Endodermal cell (in vitro differentiated cells): ENCODE measurements around the gene KMT2C. TPM values are rescaled to one million over a fixed set of nuclear protein-coding genes. Genes with fewer than 3 reads are reported as not detected.
A peak's percentile ranks its signal among the peaks of the same experiment; 100 is the strongest.
"Not testable (repeated sequence)": the region's sequence is repeated elsewhere in the genome, so short reads cannot be mapped to it uniquely, and the experiment has no call there.

Source experiments
- DNase-seq: peaks from one replicate; pipeline ENCODE4 v3.0.0-alpha.2; 2017
- H3K27ac ChIP-seq: 2 replicates; pipeline ENCODE4 v1.5.1; 2013; ENCODE audit warnings: mild to moderate bottlenecking, low read depth, low read length, moderate library complexity
- H3K27me3 ChIP-seq: 2 replicates; pipeline ENCODE4 v1.6.1; 2013; ENCODE audit warnings: mild to moderate bottlenecking, low read length, moderate library complexity; ENCODE audit not compliant: insufficient read depth, control insufficient read depth, poor library complexity, severe bottlenecking
- H3K36me3 ChIP-seq: 2 replicates; pipeline ENCODE4 v1.7.0; 2013; ENCODE audit warnings: mild to moderate bottlenecking, low read length, moderate library complexity; ENCODE audit not compliant: control insufficient read depth, insufficient read depth
- H3K4me1 ChIP-seq: one replicate; pipeline ENCODE4 v1.7.0; 2013; ENCODE audit warnings: low read length; ENCODE audit not compliant: control insufficient read depth, insufficient read depth
- H3K4me3 ChIP-seq: 2 replicates; pipeline ENCODE4 v1.5.1; 2013; ENCODE audit warnings: mild to moderate bottlenecking, low read length, moderate library complexity
- H3K9ac ChIP-seq: 2 replicates; pipeline ENCODE4 v1.6.1; 2013; ENCODE audit warnings: mild to moderate bottlenecking, low read length, moderate library complexity; ENCODE audit not compliant: poor library complexity, severe bottlenecking; ENCODE audit errors: extremely low read depth
- H3K9me3 ChIP-seq: 2 replicates; pipeline ENCODE4 v1.6.1; 2013; ENCODE audit warnings: mild to moderate bottlenecking, low read length, moderate library complexity; ENCODE audit not compliant: control insufficient read depth
- H3K27ac Mint-ChIP-seq: 2 replicates; pipeline ENCODE4 v1.8.0; 2020; ENCODE audit warnings: mixed read lengths
- H3K27me3 Mint-ChIP-seq: 2 replicates; pipeline ENCODE4 v1.8.0; 2021; ENCODE audit warnings: mild to moderate bottlenecking, mixed read lengths; ENCODE audit not compliant: insufficient read depth
- H3K36me3 Mint-ChIP-seq: 2 replicates; pipeline ENCODE4 v1.8.0; 2020; ENCODE audit warnings: low read depth, mixed read lengths
- H3K4me1 Mint-ChIP-seq: 2 replicates; pipeline ENCODE4 v1.8.0; 2020; ENCODE audit warnings: mixed read lengths
- H3K4me3 Mint-ChIP-seq: 2 replicates; pipeline ENCODE4 v1.8.0; 2020; ENCODE audit warnings: mild to moderate bottlenecking, moderate library complexity, mixed read lengths
- H3K9me3 Mint-ChIP-seq: 2 replicates; pipeline ENCODE4 v1.8.0; 2020; ENCODE audit warnings: mild to moderate bottlenecking, mixed read lengths
- WGBS, 2 experiments: methylation state at CpG; one replicate each; pipeline versions ENCODE4 v1.1.5 to v1.1.7; 2013; ENCODE audit warnings: missing lambda C conversion rate in 2 of 2, mixed read lengths in 1 of 2; ENCODE audit not compliant: insufficient coverage in 1 of 2, insufficient read length in 1 of 2; 5-methylcytosine and 5-hydroxymethylcytosine counted together
- total RNA-seq, 2 donors: library from RNA; stranded (reverse); fragmentation: NEBNext Ultra II Directional in 1 of 2; extraction: Animal tissue kit (Norgen Biotek cat#: 25700) in 1 of 2; gene quantifications; 2 replicates in 1 of 2; 3 replicates in 1 of 2; pipeline ENCODE4 v1.2.1, GENCODE V29; 2021
- TF ChIP-seq, protein P1 (sequence below): fragments of 200-600 bp; sonication (generic); conservative IDR thresholded peaks from 2 replicates; pipeline ENCODE4 v1.5.0; 2021; ENCODE audit warnings: antibody characterized with exemption, mild to moderate bottlenecking

Gene KMT2C
- total RNA-seq, 2 donors from 2014 or later, result 54.3 to 60.6 TPM

DNA sequence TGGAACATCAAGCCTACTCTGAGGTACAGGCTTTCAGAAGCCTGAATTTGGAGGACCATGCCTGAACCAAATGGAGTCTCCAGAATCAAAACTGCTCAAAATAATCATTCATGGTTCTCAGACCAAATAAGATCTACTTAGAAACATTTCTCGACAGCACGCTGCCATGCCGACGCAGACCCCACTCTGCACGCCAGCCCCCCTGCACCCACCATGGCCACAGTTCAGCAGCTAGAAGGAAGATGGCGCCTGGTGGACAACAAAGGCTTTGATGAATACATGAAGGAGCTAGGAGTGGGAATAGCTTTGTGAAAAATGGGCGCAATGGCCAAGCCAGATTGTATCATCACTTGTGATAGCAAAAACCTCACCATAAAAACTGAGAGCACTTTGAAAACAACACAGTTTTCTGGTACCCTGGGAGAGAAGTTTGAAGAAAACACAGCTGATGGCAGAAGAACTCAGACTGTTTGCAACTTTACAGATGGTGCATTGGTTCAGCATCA is 6.6 kb upstream of the KMT2C start:
- Mint-ChIP-seq H3K4me3 (no peak overlapping the region), H3K27me3 (peaks cover 8% of the 10 kb centered on the region), H3K9me3 (no peaks in the 10 kb centered on the region), H3K27ac (no peak overlapping the region), H3K36me3 (no peaks in the 10 kb centered on the region), H3K4me1 (no peaks in the 10 kb centered on the region)
- no peaks in the 10 kb centered on the region for H3K36me3 ChIP-seq
- no peaks in the 10 kb centered on the region for H3K4me1 ChIP-seq
- H3K9me3 ChIP-seq, result no peaks in the 10 kb centered on the region
- H3K9ac ChIP-seq, result no peak overlapping the region
- H3K27ac ChIP-seq, result no peak overlapping the region
- H3K4me3 ChIP-seq, result no peak overlapping the region
- H3K27me3 ChIP-seq, result peaks cover under 1% of the 10 kb centered on the region
- WGBS, 2 experiments, result 83 to 91% methylated on average over 1 to 7 of the region's 7 CpGs
- TF ChIP-seq, protein P1, sequence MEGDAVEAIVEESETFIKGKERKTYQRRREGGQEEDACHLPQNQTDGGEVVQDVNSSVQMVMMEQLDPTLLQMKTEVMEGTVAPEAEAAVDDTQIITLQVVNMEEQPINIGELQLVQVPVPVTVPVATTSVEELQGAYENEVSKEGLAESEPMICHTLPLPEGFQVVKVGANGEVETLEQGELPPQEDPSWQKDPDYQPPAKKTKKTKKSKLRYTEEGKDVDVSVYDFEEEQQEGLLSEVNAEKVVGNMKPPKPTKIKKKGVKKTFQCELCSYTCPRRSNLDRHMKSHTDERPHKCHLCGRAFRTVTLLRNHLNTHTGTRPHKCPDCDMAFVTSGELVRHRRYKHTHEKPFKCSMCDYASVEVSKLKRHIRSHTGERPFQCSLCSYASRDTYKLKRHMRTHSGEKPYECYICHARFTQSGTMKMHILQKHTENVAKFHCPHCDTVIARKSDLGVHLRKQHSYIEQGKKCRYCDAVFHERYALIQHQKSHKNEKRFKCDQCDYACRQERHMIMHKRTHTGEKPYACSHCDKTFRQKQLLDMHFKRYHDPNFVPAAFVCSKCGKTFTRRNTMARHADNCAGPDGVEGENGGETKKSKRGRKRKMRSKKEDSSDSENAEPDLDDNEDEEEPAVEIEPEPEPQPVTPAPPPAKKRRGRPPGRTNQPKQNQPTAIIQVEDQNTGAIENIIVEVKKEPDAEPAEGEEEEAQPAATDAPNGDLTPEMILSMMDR, result no peak
- no peak for DNase-seq

DNA sequence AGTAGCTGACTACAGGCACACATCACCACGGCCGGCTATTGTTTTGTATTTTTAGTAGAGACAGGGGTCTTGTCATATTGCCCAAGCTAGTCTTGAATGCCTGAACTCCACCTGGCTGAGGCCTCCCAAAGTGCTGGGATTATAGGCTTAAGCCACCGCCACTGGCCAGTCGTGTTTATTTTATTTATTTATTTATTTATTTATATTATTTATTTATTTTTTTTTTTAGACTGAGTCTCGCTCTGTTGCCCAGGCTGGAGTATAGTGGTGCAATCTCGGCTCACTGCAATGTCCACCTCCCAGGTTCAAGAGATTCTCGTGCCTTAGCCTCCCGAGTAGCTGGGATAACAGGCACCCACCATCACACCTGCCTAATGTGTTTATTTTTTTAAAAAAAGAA is 6.0 kb upstream of the KMT2C start:
- not testable (repeated sequence) for H3K4me3 Mint-ChIP-seq, DNase-seq, H3K36me3 Mint-ChIP-seq, H3K4me3 ChIP-seq, H3K4me1 ChIP-seq, H3K9ac ChIP-seq, H3K27me3 ChIP-seq, H3K27ac Mint-ChIP-seq, H3K4me1 Mint-ChIP-seq, H3K36me3 ChIP-seq, H3K27ac ChIP-seq, H3K9me3 Mint-ChIP-seq, H3K9me3 ChIP-seq
- H3K27me3 Mint-ChIP-seq, result peaks cover 11% of the 10 kb centered on the region
- 83 to 100% methylated on average over 4 to 5 of the region's 8 CpGs for WGBS, 2 experiments

DNA sequence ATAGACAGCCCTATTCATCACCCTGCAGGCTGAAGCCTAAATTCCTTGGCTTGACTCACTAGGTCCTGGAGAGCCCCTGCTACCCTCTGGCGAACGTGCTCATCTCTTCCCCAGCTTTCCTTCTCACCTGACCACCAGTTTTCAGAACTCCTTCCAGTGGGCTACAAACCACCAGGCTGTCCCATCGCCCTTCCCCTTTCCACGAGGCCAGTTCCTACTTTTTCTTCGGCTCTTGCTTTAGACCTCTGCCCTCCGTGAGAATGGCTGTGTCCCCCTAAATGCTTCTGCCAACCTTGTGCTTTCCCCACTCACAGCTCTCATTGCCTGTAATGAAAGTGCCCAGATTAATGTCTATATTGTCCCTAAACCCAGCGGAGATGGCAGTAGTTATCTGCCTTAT is 5.4 kb upstream of the KMT2C start:
- peaks cover 11% of the 10 kb centered on the region for H3K27me3 Mint-ChIP-seq
- not testable (repeated sequence) for H3K4me3 ChIP-seq, H3K27ac ChIP-seq, H3K9me3 ChIP-seq, H3K27me3 ChIP-seq, H3K36me3 Mint-ChIP-seq, H3K9ac ChIP-seq, H3K4me1 Mint-ChIP-seq, H3K27ac Mint-ChIP-seq, H3K9me3 Mint-ChIP-seq, DNase-seq, H3K4me3 Mint-ChIP-seq, H3K4me1 ChIP-seq, H3K36me3 ChIP-seq
- WGBS, 2 experiments, result 84 to 86% methylated on average over 5 to 7 of the region's 7 CpGs

DNA sequence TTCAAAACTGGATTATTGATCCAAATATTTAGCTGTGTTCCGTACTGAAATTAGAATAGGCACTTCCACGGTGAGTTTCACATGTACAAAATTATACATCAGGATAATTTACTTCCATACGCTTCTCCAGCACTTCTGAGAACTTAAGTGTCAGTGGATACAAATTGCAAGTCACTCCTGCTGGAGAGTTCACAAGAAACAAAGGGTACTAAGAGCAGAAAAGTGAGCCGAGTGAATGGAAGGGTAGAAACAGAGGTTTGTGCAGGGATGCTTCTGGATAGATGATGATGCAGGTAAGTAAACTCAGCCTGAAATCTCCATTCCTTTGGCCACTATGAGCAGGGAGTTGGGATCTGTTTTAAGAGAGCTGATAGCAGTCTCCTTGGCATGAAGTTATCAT is 2.2 kb upstream of the KMT2C start:
- WGBS, 2 experiments, result 75 to 85% methylated on average over 1 to 4 of the region's 4 CpGs
- not testable (repeated sequence) for H3K27ac ChIP-seq, H3K36me3 Mint-ChIP-seq, H3K4me3 Mint-ChIP-seq, H3K36me3 ChIP-seq, H3K4me1 Mint-ChIP-seq, H3K9ac ChIP-seq, H3K9me3 Mint-ChIP-seq, H3K27ac Mint-ChIP-seq, DNase-seq, H3K9me3 ChIP-seq, H3K27me3 ChIP-seq, H3K4me1 ChIP-seq, H3K4me3 ChIP-seq
- peaks cover 11% of the 10 kb centered on the region for H3K27me3 Mint-ChIP-seq

DNA sequence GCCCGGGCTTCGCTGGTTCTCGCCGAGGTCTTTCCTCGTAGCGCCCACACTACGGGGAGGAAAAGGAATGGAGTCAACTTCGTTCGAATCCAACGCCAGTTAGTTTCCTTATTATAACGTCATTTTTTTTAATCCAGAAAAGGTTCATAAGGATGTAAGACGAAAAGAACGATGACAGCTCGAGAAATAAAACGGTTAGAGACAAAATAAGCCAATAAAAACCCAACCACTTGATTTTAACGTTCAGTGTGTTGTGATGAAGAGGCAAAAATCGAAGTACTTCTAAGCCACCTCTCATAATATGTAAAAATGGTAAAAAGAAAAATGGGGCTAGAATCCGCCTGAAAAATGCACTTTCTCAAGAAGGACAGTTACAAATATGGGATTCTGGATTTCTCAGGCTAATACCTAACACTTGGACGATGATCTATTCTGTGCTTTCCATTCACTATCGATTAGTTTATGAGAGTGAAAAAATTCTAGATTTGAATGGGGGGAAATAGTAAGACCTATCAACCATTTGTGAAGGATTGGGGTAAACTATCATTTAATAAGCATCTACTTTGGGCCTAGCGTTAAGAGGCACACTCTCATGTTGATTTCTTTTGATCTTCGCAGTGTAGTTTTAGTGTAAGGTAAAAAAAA is 1.2 kb upstream of the KMT2C start:
- not testable (repeated sequence) for H3K36me3 Mint-ChIP-seq, H3K27me3 ChIP-seq, H3K27ac ChIP-seq, H3K4me1 Mint-ChIP-seq, H3K36me3 ChIP-seq, H3K4me1 ChIP-seq, DNase-seq, H3K9me3 Mint-ChIP-seq, H3K9me3 ChIP-seq
- Mint-ChIP-seq H3K27me3 (peaks cover 11% of the 10 kb centered on the region), H3K4me3 (peak overlapping the region; percentile 77), H3K27ac (peak overlapping the region; percentile 30)
- Histone ChIP-seq H3K9ac (peak overlapping the region; percentile 66), H3K4me3 (peak overlapping the region; percentile 90)
- 19 to 23% methylated on average over 9 to 15 of the region's 22 CpGs for WGBS, 2 experiments
